Gastroesophageal sphincter (tissue), 3 donors: Measurements from ENCODE around the gene TESK2.

Experiments used
- CTCF ChIP-seq, 4 experiments: fragments of 200-600 bp in 2 of 4; fragments of 450-650 bp in 2 of 4; sonication (generic) in 1 of 4; IDR thresholded peaks; one replicate each; pipeline ENCODE4 v1.5.1; 2017 to 2019; ENCODE audit warnings: antibody characterized with exemption in 4 of 4, mild to moderate bottlenecking in 2 of 4, moderate library complexity in 2 of 4
- EP300 ChIP-seq: sonication (generic); formaldehyde crosslinking; IDR thresholded peaks from one replicate; pipeline ENCODE4 v1.6.1; 2017; ENCODE audit warnings: antibody characterized with exemption, mild to moderate bottlenecking
- POLR2A ChIP-seq, 2 donors: fragments of 450-650 bp; IDR thresholded peaks; one replicate each; pipeline ENCODE4 v1.6.1; 2017; ENCODE audit warnings: antibody characterized with exemption in 2 of 2, mild to moderate bottlenecking in 2 of 2, moderate library complexity in 1 of 2
- POLR2AphosphoS5 ChIP-seq: sonication (generic); formaldehyde crosslinking; IDR thresholded peaks from one replicate; pipeline ENCODE4 v1.6.1; 2017; ENCODE audit warnings: antibody characterized with exemption

DNA sequence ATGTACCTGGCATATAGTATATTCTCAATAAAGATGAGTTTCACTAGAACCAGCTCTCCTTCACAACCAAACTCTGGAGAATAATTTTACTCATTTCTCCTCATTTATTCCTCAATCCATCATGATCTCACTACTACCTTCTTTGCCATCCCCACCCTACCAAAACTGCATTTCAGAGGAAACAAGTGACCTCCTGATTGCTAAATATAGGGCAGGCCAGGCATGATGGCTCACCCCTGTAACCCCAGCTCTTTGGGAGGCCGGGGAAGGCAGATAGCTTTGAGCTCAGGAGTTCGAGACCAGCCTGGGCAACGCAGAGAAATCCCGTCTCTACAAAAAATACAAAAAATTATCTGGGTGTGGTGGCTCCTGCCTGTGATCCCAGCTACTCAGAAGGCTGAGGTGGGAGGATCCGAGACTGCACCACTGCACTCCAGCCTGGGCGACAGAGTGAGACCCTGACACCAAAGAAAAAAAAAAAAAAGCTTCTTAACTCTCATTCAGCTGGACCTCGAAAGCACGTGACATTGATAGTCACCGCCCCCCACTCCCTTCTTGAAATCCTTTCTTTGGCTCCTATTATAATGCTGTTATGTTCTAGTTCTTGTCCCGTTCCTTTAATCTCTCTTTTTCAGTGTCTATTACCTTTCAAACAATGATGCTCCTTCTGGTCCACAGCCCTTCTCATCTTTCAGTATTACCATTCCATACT is 2.1 kb downstream of the TESK2 start:
- TF ChIP-seq CTCF (IDR thresholded peaks at IDR 0.05) (no peak), EP300 (no peak), POLR2AphosphoS5 (no peak), POLR2A (IDR thresholded peaks at IDR 0.05) (no peak)
